Measurements from ENCODE around the gene TRMT2B. TPM values are rescaled to one million over a fixed set of nuclear protein-coding genes. Genes with fewer than 3 reads are reported as not detected.
"Not testable (repeated sequence)": the region's sequence is repeated elsewhere in the genome, so short reads cannot be mapped to it uniquely, and the experiment has no call there.

The TRMT2B gene
- total RNA-seq, 3 donors from 2014 or later, result 21.9 to 29.4 (median 26.7) TPM

DNA sequence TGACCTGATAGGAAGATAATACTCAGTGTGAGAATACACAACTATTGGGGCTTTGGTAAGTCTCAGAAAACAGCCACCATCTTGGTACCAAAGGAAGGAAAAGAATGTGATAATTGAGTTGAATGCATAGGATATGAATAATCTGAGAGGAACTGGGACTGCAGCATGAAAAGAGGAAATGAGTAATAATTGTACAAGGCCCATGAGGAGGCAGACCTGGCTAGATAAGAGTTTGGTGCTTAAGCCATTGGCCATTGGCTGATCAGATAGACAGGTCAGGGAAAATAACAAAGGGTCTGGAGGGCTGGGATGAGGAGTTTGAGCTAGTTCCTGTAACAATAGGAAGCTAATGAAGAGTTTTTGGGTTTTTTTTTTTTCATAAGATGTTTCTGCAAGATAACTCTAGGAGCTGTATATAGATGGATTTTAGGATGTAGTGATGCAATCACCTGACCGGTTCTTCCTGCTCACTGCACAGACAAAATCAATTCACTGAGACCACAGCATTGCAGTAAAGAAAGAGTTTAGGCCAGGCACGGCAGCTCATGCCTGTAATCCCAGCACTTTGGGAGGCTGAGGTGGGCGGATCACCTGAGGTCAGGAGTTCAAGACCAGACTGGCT, 5.3 kb upstream of the TRMT2B start:
- no peaks in the 10 kb centered on the region for H3K4me1 ChIP-seq (ENCODE audit: low read depth)
- H3K4me3 ChIP-seq, result no peak overlapping the region
- DNase-seq (no peak), ATAC-seq (no peak)
- TF ChIP-seq, protein P1, sequence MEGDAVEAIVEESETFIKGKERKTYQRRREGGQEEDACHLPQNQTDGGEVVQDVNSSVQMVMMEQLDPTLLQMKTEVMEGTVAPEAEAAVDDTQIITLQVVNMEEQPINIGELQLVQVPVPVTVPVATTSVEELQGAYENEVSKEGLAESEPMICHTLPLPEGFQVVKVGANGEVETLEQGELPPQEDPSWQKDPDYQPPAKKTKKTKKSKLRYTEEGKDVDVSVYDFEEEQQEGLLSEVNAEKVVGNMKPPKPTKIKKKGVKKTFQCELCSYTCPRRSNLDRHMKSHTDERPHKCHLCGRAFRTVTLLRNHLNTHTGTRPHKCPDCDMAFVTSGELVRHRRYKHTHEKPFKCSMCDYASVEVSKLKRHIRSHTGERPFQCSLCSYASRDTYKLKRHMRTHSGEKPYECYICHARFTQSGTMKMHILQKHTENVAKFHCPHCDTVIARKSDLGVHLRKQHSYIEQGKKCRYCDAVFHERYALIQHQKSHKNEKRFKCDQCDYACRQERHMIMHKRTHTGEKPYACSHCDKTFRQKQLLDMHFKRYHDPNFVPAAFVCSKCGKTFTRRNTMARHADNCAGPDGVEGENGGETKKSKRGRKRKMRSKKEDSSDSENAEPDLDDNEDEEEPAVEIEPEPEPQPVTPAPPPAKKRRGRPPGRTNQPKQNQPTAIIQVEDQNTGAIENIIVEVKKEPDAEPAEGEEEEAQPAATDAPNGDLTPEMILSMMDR (IDR thresholded peaks at IDR 0.05), result no peak
- H3K36me3 ChIP-seq (ENCODE audit: low read depth), result no peaks in the 10 kb centered on the region
- H3K9me3 ChIP-seq, result no peaks in the 10 kb centered on the region
- intact Hi-C loops (cut with DNase I, micrococcal nuclease), result no loop called here

DNA sequence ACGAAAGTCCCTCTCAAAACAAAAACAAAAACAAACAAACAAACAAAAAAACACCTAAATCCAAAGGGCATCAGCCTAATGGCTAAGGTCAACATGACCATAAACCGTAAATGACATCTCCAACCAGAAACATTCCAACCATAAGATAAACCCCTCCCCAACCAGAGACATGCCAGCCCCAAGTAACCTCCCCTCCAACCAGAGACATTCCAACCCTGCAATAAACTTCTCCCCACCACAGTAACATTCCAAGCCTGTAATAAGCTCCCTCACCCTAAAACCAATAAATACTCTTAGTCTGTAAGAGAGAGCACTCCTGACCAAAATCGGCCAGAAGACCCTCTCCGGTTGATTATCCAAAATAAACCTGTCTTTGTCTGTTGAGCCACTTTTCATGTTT, 4.6 kb upstream of the TRMT2B start:
- H3K4me1 ChIP-seq (ENCODE audit: low read depth); H3K9me3 ChIP-seq; H3K4me3 ChIP-seq; ATAC-seq; intact Hi-C loops (cut with DNase I, micrococcal nuclease); H3K36me3 ChIP-seq (ENCODE audit: low read depth); DNase-seq: not testable (repeated sequence)

DNA sequence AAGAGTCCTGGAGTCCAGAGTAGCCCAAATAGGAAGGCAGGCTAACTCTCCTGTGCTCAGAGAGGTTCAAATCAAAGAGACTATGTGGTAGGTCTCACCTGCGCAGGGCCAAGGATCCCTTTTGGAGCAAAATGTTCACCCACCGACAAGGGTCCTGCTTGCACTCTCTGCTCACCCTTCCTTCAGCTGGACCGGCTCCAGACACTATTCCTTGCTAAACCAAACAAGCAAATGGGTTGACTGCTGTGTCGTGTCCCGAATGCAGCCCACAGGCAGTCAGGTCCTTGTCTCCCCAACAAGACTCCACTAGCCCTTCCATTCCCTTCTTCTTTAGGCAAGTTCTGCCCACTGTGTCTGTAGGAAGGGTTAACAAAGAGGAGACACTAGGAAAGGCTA, 760 bp downstream of the TRMT2B start:
- H3K36me3 ChIP-seq (ENCODE audit: low read depth), result no peaks in the 10 kb centered on the region
- TF ChIP-seq, protein P1 (IDR thresholded peaks at IDR 0.05), result no peak
- H3K4me1 ChIP-seq (ENCODE audit: low read depth), result peaks cover 2% of the 10 kb centered on the region
- no peaks in the 10 kb centered on the region for H3K9me3 ChIP-seq
- peak; percentile 16 for ATAC-seq
- H3K4me3 ChIP-seq, result no peak overlapping the region
- peak in 1 of 3 donors; percentile 21 for DNase-seq
- intact Hi-C loops (cut with DNase I, micrococcal nuclease), result no loop called here

DNA sequence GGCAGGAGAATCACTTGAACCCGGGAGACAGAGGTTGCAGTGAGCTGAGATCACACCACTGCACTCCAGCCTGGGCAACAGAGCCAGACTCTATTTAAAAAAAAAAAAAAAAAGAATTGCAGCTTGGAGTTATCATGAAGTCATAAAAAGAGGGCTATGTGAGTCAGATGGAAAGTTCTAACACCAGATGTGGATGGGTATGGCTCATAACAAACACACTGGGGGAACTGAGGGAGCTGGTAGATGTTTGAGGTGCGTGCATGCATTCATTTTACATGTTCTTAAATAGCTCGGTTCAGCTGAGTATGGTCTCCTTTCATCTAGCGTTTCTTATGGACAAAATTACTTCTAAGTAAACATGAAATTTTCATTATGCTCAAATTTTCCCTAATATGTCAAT, 11.7 kb downstream of the TRMT2B start:
- Histone ChIP-seq H3K4me1 (ENCODE audit: low read depth) (no peaks in the 10 kb centered on the region), H3K9me3 (no peaks in the 10 kb centered on the region), H3K4me3 (no peak overlapping the region), H3K36me3 (ENCODE audit: low read depth) (no peaks in the 10 kb centered on the region)
- ATAC-seq (no peak), DNase-seq (no peak)
- intact Hi-C loops (cut with DNase I, micrococcal nuclease), result no loop called here
- TF ChIP-seq, protein P1 (IDR thresholded peaks at IDR 0.05), result no peak

DNA sequence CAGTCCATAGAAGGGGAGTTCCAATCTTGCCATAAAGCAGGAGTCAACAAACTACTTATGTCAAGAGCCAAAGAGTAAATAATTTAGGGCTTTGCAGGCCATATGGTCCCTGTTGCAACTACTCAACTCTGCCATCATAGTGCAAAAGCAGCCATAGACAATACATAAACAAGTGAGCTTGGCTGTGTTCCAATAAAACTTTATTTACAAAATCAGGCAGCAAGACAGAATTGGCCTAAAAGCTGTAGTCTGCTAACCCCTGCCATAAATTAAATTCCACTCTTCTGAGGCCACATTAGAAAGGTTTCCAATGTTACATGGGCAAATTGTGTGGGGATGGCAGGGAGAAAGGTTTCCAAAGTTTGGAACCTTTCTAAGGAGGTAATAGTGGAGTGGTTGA, 14.7 kb downstream of the TRMT2B start:
- Histone ChIP-seq H3K4me1 (ENCODE audit: low read depth) (no peaks in the 10 kb centered on the region), H3K4me3 (no peak overlapping the region), H3K36me3 (ENCODE audit: low read depth) (no peaks in the 10 kb centered on the region), H3K9me3 (no peaks in the 10 kb centered on the region)
- no peak for ATAC-seq
- DNase-seq, result no peak
- intact Hi-C loops (cut with DNase I, micrococcal nuclease), result no loop called here
- TF ChIP-seq, protein P1 (IDR thresholded peaks at IDR 0.05), result no peak

DNA sequence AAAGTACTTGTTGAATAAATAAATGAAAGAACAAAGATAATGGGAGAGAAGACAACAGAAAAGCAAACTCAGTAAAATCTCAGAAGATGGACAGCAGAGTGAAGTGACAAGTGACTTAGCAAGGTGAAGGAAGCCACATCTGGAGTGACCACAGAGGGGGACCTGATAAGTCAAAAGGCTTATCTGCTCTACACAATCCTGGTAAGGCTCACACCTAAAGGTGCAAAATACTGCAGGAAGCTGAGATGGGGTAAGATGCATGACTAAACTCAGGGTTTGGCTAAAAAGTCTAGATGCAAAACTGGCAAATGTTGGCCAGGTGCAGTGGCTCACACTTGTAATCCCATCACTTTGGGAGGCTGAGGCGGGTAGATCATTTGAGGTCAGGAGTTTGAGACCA, 22.2 kb downstream of the TRMT2B start:
- TF ChIP-seq, protein P1 (IDR thresholded peaks at IDR 0.05), result no peak
- no peaks in the 10 kb centered on the region for H3K36me3 ChIP-seq (ENCODE audit: low read depth)
- DNase-seq, result no peak
- intact Hi-C loops (cut with DNase I, micrococcal nuclease), result no loop called here
- H3K9me3 ChIP-seq, result no peaks in the 10 kb centered on the region
- no peaks in the 10 kb centered on the region for H3K4me1 ChIP-seq (ENCODE audit: low read depth)
- ATAC-seq, result no peak
- H3K4me3 ChIP-seq, result no peak overlapping the region
